Upper lobe of left lung (tissue), 4 donors: ENCODE data around the gene LMOD1.

Experiments used
- CTCF ChIP-seq, 6 experiments: fragments of 450-650 bp in 4 of 6; fragments of 200-600 bp in 2 of 6; sonication (generic) in 2 of 6; IDR thresholded peaks; one replicate each; pipeline ENCODE4 v1.5.1; 2016 to 2019; ENCODE audit warnings: antibody characterized with exemption in 6 of 6
- POLR2A ChIP-seq, 4 donors: fragments of 450-650 bp; IDR thresholded peaks; one replicate each; pipeline ENCODE4 v1.5.1; 2016 to 2017; ENCODE audit warnings: antibody characterized with exemption in 4 of 4, mild to moderate bottlenecking in 2 of 4

GRCh38 chr1:201944639-201945038 lies 1.7 kb downstream of the LMOD1 start:
- TF ChIP-seq POLR2A (IDR thresholded peaks at IDR 0.05) (no peak), CTCF (IDR thresholded peaks at IDR 0.05) (no peak)
